Measurements from ENCODE around the gene TAP2.

The TAP2 gene

DNA sequence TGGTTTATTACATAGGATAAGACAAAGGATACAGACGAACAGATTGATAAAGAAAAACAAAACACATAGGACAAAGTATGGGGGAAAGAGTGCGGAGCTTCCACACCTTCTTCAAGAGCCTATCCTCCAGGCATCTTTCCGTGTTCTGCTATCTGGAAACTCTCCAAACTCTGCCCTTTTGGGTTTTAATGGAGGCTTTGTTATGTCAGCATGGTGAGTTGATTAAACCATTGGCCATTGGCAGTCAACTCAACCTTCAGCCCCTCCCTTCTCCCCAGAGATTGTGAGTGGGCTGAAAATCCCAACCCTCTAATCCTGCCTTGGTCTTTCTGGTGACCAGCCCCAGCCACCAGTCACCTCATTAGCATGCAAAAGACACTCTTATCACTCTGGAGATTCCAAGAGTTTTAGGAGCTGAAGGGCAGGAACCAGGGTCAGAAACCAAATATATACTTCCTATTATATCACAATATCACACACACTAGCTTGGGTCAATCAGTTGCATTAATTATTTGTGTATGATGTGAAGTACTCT is 45.6 kb downstream of the TAP2 start:
- no peak for DNase-seq (ENCODE audit: low spot score)

DNA sequence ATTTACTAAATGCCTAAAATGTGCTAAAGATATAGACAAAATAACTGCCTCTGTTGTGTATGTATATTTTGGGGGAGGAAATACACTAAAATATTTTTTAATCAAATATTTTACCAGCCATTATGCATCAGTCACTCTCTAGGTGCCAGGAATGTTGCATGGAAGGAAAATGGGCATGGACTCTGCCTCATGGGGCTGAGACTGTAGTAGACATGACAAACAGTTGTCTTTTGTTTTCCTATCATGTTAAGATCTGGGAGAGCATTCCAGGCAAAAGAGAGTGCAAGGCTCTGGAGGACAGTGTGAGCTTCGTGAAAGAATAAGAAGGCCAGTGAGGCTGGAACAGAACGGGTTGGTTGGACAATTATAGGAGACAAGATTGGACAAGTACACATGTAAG is 48.2 kb downstream of the TAP2 start:
- DNase-seq (ENCODE audit: low spot score): peak; percentile 1
